GM12872 (cell line): ENCODE data around the gene IFT57.

Experiments
- CTCF ChIP-seq: IDR thresholded peaks from 3 replicates; pipeline ENCODE4 v1.5.1; 2011; ENCODE audit warnings: low read depth, mild to moderate bottlenecking, low read length, moderate library complexity; ENCODE audit not compliant: insufficient read depth

The IFT57 gene

GRCh38 chr3:108180194-108180593 lies 42.0 kb downstream of the IFT57 start:
- no peak for TF ChIP-seq CTCF

- no peak for TF ChIP-seq CTCF
Observed at GRCh38 chr3:108178676-108179075, 43.5 kb downstream of the IFT57 start.

GRCh38 chr3:108177536-108177935 lies 44.7 kb downstream of the IFT57 start:
- no peak for TF ChIP-seq CTCF

- no peak for TF ChIP-seq CTCF
Observed at GRCh38 chr3:108175352-108175751, 46.9 kb downstream of the IFT57 start.

- TF ChIP-seq CTCF, result no peak
Observed at GRCh38 chr3:108171106-108171505, 51.1 kb downstream of the IFT57 start.

- TF ChIP-seq CTCF, result no peak
Observed at GRCh38 chr3:108164391-108164790, 57.8 kb downstream of the IFT57 start.

GRCh38 chr3:108159865-108160264 lies 62.4 kb downstream of the IFT57 start:
- no peak for TF ChIP-seq CTCF

- TF ChIP-seq CTCF, result no peak
Observed at GRCh38 chr3:108159105-108159504, 63.1 kb downstream of the IFT57 start.
